HepG2 (cell line): Measurements from ENCODE around the gene SIX4. TPM values are rescaled to one million over a fixed set of nuclear protein-coding genes. Genes with fewer than 3 reads are reported as not detected.

Experiments used
- ATAD3A ChIP-seq: sonication (generic); formaldehyde crosslinking; IDR thresholded peaks from 2 replicates; pipeline ENCODE4 v1.4.0; 2020; ENCODE audit warnings: missing genetic modification reagents
- CREB1 ChIP-seq, 2 experiments: fragments of 450-650 bp in 1 of 2; IDR thresholded peaks; 2 replicates each; pipeline ENCODE4 v1.6.1; 2016 to 2017; ENCODE audit warnings: control low read depth in 1 of 2, mild to moderate bottlenecking in 1 of 2, missing compliant biosample characterization in 1 of 2, missing genetic modification characterization in 1 of 2
- HDAC2 ChIP-seq: sonication (generic); formaldehyde crosslinking; IDR thresholded peaks from 2 replicates; pipeline ENCODE4 v1.4.0; 2020; ENCODE audit warnings: missing genetic modification reagents
- KLF12 ChIP-seq: sonication (generic); formaldehyde crosslinking; IDR thresholded peaks from 2 replicates; pipeline ENCODE4 v1.4.0; 2020; ENCODE audit warnings: missing genetic modification reagents, borderline replicate concordance
- SMC3 ChIP-seq: IDR thresholded peaks from 2 replicates; pipeline ENCODE4 v1.6.1; 2011; ENCODE audit warnings: low read length, improper control_type of control experiment
- TEAD3 ChIP-seq: optimal IDR thresholded peaks from 2 replicates; pipeline ENCODE3; 2016; ENCODE audit warnings: borderline replicate concordance
- TMF1 ChIP-seq: sonication (generic); formaldehyde crosslinking; IDR thresholded peaks from 2 replicates; pipeline ENCODE4 v1.8.1; 2022; ENCODE audit warnings: low read depth, missing genetic modification reagents
- U2AF2 ChIP-seq: fragments of 200-400 bp; formaldehyde crosslinking; IDR thresholded peaks from 2 replicates; pipeline ENCODE4 v1.6.1; 2017; ENCODE audit warnings: low read depth, mild to moderate bottlenecking, low read length
- ZBED4 ChIP-seq: sonication (generic); formaldehyde crosslinking; IDR thresholded peaks from 2 replicates; pipeline ENCODE4 v1.4.0; 2020; ENCODE audit warnings: missing genetic modification reagents, borderline replicate concordance
- ZFP36L1 ChIP-seq: sonication (generic); formaldehyde crosslinking; IDR thresholded peaks from 2 replicates; pipeline ENCODE4 v1.8.0; 2022; ENCODE audit warnings: mild to moderate bottlenecking, missing genetic modification reagents, moderate library complexity
- ZNF274 ChIP-seq: sonication (generic); formaldehyde crosslinking; IDR thresholded peaks from 2 replicates; pipeline ENCODE4 v1.5.1; 2020; ENCODE audit warnings: mild to moderate bottlenecking, missing genetic modification reagents
- ZNF609 ChIP-seq: sonication (generic); formaldehyde crosslinking; IDR thresholded peaks from 2 replicates; pipeline ENCODE4 v1.4.0; 2020; ENCODE audit warnings: mild to moderate bottlenecking, missing genetic modification reagents, borderline replicate concordance
- polyA plus RNA-seq, 8 experiments: library from polyadenylated mRNA; depleted of rRNA in 3 of 8; stranded (reverse) in 7 of 8; unstranded in 1 of 8; fragments of >200 nt; fragmentation: Illumina TruSeq in 4 of 8; extraction: Trizol in 4 of 8; gene quantifications; 2 replicates each; pipeline versions ENCODE4 v1.2.1 to v1.2.3, GENCODE V29; 2011 to 2016; ENCODE audit warnings: low read depth in 4 of 8, missing spikeins in 1 of 8, mixed read lengths in 1 of 8; ENCODE audit not compliant: insufficient read depth in 1 of 8
- total RNA-seq, 5 experiments: library from RNA; depleted of rRNA; stranded (reverse); fragments of >200 nt; fragmentation: Illumina TruSeq; extraction: Trizol; gene quantifications; 2 replicates each; pipeline ENCODE4 v1.2.3, GENCODE V29; 2016; ENCODE audit warnings: low read depth in 1 of 5
- TF ChIP-seq, protein P1 (sequence below): sonication (generic); formaldehyde crosslinking; IDR thresholded peaks from 2 replicates; pipeline ENCODE4 v1.5.0; 2020; ENCODE audit warnings: missing genetic modification reagents, mild to moderate bottlenecking, borderline replicate concordance
- TF ChIP-seq, protein P2 (sequence below): sonication (generic); formaldehyde crosslinking; IDR thresholded peaks from 2 replicates; pipeline ENCODE4 v1.5.1; 2020; ENCODE audit warnings: missing genetic modification reagents, mild to moderate bottlenecking, borderline replicate concordance
- TF ChIP-seq, protein P3 (sequence below): sonication (generic); formaldehyde crosslinking; IDR thresholded peaks from 2 replicates; pipeline ENCODE4 v1.4.0; 2020; ENCODE audit warnings: missing genetic modification reagents

Gene SIX4
- total and polyA plus RNA-seq, 2 of the 13 experiments (the other 11 are each of a cell fraction or from before 2014, with no cell fraction given) = 5.0 to 6.0 TPM

- TF ChIP-seq, protein P1, sequence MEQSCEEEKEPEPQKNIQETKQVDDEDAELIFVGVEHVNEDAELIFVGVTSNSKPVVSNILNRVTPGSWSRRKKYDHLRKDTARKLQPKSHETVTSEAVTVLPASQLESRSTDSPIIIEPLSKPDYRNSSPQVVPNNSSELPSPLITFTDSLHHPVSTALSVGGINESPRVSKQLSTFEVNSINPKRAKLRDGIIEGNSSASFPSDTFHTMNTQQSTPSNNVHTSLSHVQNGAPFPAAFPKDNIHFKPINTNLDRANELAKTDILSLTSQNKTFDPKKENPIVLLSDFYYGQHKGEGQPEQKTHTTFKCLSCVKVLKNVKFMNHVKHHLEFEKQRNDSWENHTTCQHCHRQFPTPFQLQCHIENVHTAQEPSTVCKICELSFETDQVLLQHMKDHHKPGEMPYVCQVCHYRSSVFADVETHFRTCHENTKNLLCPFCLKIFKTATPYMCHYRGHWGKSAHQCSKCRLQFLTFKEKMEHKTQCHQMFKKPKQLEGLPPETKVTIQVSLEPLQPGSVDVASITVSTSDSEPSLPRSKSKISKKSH (CRISPR knock-in tag) = peak; percentile 75; the same call in 1 of the 2 replicates
- TF ChIP-seq ZNF609 (CRISPR knock-in tag) = peak; percentile 49; the same call in 1 of the 2 replicates
- peak; percentile 11; the same call in 1 of the 2 replicates for TF ChIP-seq SMC3
- TF ChIP-seq CREB1 (IDR thresholded peaks at IDR 0.05) = no peak
- peak; percentile 34; the same call in 1 of the 2 replicates for TF ChIP-seq CREB1 (CRISPR knock-in tag; IDR thresholded peaks at IDR 0.05)
- peak; percentile 82; the same call in 1 of the 2 replicates for TF ChIP-seq ZNF274 (CRISPR knock-in tag)
- peak; percentile 83 for TF ChIP-seq TEAD3 (CRISPR knock-in tag)
- TF ChIP-seq U2AF2 = no peak
- TF ChIP-seq, protein P2, sequence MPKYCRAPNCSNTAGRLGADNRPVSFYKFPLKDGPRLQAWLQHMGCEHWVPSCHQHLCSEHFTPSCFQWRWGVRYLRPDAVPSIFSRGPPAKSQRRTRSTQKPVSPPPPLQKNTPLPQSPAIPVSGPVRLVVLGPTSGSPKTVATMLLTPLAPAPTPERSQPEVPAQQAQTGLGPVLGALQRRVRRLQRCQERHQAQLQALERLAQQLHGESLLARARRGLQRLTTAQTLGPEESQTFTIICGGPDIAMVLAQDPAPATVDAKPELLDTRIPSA (CRISPR knock-in tag) = 0 out of 2 replicates have a peak, but pooled peaks have one; percentile 42
- TF ChIP-seq ATAD3A (CRISPR knock-in tag) = no peak
- peak; percentile 80; the same call in 1 of the 2 replicates for TF ChIP-seq ZFP36L1
- TF ChIP-seq KLF12 = no peak
- peak; percentile 94 for TF ChIP-seq HDAC2 (CRISPR knock-in tag)
- no peak for TF ChIP-seq TMF1
- TF ChIP-seq, protein P3, sequence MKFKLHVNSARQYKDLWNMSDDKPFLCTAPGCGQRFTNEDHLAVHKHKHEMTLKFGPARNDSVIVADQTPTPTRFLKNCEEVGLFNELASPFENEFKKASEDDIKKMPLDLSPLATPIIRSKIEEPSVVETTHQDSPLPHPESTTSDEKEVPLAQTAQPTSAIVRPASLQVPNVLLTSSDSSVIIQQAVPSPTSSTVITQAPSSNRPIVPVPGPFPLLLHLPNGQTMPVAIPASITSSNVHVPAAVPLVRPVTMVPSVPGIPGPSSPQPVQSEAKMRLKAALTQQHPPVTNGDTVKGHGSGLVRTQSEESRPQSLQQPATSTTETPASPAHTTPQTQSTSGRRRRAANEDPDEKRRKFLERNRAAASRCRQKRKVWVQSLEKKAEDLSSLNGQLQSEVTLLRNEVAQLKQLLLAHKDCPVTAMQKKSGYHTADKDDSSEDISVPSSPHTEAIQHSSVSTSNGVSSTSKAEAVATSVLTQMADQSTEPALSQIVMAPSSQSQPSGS (CRISPR knock-in tag) = peak; percentile 83; the same call in 1 of the 2 replicates
- peak; percentile 80; the same call in 1 of the 2 replicates for TF ChIP-seq ZBED4 (CRISPR knock-in tag)
Observed at GRCh38 chr14:60734465-60735242, 10.5 kb upstream of the SIX4 start, which contains the start of gene MNAT1 (continued).
